Activated gamma-delta T cell treated with Interleukin-2 at 50 U/mL for 16 hours (primary cell): ENCODE measurements around the gene RNASE11.
"Not testable (repeated sequence)": the region's sequence is repeated elsewhere in the genome, so short reads cannot be mapped to it uniquely, and the experiment has no call there.

ENCODE experiments used
- DNase-seq: peaks from one replicate; pipeline ENCODE4 v3.0.0-alpha.2; 2020

Gene RNASE11

DNA sequence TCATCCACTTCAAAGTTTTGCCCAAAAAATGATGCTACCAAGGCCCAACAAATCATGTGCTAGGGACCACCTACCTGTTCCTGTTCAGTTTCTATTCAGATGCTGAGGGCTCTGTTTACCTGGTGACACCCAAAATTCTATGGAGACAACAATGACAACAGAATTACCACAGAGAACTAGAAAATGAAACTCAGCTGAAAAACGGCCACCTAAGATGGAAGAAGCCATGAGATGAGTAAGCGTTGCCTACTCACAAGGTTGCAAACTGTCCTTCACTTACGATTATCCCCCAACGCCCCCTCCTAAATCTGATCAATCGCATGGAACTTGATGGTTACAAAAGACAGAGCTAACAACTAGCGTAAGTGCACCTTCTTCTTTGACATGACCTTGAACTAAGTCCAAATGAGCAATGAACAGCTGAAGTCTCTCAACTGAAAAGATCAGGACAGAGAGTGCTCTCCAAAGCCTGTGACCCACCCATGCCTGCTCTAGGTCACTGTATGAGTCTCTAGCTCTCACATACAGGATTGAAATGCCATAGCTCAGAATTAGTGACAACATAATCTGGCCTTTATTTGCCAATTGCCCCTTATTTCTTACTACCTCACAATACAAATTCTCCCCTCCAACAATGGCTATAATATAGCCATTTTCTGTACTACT, at the start of gene RNASE11:
RNASE11 (minus strand) TSS at position 513 of the 666 bp plus-strand sequence.
- no peak for DNase-seq

DNA sequence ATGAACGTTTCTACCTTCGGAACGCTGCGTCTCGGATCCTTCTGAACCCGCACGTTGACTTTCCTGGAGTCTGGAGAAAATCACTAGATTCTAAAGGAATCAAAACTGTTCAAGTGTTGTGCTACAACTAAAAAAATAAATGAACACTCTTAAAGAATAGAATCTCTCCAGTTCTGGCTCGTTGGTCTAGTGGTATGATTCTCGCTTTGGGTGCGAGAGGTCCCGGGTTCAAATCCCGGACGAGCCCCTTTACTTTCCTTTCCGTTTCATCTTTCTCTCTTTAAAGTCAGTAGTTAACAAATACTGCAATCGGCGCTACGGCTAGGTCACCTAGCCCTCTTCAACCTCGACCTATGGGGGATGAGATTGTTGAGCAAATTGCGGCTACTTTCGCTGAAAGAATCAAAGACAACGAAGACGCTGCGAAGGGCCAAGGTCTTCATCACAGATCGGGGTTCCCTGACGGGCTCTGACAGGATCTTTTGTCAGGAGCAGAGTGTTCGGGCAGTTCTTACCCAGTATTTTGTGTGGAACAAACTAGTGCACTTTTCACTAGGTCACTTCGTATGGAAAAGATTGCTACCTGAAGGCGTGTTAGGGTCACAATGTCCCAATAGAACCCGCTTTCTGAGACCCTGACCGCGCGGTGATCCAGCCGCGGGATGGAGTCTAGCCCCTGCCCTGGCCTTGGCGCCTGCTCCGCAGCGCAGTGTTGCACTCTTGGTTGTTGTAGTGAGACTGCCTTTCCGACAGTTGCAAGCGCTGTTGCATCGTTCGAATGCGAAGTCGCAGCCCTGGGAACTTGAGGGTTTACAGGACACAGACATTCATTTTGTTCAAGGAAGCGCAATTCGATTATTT, 45.3 kb upstream of the RNASE11 start:
- no peak for DNase-seq

DNA sequence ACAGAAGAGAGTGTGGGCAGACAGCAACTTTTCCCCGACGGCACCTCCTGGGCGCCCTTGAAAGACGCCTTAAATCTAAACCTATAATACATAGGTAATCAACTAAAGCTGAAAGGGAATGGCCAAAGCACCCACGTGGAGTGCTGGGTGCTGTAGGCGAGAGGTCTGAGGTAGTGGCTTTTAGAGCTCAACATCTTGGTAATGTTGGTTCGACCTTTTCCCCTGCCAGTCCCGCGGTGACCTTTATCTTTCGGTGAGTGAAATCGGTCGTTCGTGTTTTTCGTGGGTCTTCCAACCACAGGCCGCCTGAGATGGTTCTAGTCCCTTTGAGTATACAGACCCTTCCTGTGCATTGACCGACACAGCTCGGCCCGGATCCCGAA, 44.6 kb upstream of the RNASE11 start:
- no peak for DNase-seq

DNA sequence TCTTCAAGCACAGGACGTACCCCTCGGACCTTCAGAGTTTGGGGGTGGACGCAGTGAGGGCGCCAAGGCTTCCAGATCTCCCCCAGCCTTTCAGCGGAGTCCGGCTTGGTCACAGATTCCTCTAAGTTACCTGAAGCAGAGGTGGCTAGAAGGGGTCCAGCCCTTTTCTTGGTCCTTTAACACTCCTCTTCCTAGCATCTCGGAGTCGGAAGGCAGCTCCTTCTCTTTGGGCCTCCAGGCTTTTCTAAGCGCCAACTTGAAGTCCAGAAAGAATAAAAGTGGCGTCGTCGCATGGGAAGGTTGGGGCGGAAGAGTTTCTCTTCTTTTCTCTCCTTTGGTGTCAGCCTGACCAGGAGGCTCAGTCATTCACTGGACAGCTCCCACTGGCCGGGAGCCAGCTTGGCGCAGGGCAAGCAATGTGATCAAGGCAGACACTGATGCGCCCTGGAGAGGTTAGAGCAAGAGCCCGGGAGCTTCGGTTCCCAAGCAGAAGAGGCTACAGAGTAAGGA, 44.1 kb upstream of the RNASE11 start:
- no peak for DNase-seq

DNA sequence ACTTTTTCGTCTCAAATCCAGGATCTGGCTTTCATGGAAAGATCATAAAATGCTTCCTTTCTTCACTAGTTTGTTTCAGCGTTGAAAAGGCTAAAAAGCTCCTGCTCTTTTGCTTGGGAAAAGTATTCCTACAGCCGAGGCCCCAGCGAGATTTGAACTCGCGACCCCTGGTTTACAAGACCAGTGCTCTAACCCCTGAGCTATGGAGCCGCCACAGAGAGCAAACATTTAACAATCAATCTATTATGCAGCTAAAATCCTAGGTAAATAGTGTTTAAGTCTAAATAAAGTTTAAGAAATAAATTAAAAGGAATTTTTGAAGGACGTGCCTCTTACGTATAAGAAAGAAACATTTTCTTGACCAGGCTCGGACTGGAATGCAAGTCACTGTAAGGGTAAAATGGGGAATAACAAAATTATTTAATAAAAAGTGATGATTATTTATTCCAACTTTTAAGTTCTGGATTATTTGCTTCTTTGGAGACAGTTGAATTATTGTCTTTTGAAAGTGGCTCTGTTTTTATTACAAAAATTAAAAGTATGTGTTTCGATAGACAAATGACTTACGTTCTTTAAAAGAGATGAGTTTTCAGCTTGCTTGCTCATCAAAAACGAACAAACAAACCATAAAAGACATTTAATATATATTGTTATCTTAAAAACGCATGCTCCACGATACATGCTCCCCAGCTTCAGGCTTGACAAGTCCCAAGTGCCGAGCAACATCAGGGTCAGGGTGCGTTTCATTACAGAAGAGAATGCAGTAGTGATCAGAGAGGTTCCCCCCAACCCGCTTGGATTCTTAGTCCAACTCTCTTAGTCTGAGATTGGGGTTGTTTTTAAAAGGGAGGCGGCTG, 43.5 kb upstream of the RNASE11 start:
- no peak for DNase-seq

DNA sequence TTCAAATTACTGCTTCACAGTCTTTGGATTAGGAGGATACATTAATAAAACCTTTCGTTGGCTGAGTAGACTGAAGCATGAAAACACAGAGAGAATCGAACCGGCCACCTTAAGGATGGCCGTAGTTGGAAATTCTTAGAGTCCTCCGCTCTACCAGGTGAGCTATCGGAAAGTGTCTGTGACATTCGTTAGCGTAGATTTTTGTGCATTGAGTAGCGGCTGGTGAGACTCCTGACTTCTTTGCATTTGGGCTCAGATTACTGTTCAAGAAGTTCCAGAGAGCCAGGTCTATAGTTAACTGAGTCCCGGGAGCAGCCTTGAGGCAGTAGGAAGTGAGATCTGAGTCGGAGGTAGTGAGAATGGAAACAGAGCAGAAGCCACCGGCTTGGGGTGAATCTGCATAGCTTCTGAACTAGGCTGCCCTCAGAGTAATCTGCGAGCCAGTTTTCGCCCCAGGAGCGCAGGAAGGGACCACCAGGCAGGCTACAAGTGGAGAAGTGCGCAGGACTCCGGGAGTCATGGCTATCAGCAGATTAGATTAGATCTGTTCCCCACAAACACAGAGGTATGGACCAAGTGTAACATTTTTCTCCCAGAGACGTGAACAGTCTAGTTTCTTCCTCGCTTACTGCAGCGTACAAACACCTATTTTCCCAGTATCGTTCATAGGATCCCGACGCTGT, 42.7 kb upstream of the RNASE11 start:
- DNase-seq, result no peak

DNA sequence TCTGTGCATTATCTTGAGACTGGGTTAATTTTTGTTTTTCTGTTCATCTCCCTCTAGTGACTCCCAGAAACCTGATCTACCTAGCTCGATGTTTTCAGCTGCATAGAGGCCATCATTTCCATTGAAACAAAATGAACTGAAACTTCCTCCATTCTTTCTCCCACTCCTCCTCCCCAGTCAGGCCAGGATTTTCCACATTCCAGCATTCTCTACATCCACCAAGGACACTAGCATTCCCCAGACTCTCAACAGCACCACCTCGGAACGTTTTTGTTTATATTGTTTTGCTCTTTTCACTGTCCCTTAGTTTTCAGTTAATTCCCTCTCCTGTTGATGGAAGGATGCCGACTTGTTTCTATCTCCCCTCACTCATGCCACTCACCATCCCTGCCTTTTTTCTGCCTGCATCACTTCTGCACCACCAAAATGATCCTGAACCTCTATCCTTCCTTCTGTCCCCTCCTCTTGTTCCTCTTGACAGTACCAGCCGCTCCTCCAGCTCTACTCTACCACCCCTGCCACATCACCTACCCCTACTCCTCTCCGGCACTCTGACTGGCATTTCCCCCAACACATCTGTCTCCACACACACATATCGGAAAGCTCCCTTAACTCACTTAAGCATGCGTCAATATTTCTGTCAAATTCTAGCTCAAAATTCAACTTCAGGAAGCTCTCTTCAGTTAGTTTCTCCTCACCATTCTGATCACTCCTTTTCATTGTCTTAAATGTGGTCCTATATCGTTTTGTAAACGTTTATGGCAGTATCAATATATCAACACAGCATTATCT, 40.5 kb upstream of the RNASE11 start:
- DNase-seq, result no peak

DNA sequence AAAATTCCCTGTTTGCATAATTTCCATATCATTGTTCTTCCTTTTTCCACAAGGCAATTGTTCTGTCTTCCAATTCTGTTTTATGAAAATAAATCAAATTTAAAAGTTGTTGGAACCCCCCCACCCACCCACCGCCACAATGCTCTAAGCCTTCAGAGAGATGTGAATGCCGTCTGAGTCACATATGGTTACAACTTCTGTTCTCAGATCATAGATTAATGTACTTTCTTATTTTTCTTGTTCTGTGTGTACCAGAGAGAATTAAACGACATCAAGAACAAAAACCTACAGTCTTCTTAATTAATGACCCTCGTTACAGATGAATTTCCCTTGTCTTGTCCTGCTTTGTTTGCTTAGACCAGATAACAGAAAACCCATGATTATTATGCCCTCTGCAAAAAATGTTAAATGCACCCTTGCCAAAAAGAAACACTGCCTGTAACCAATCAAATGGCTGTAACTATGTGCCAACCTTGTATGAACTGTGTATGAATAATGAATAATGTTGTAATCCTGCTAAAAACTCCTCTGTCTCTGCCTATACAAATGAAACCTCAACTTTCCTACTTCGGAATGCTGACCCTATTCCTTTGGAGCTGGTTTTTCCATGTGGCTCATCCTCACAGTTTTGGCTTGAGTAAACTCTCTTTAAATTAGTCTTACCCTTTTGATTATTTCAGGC, 39.7 kb upstream of the RNASE11 start:
- no peak for DNase-seq

DNA sequence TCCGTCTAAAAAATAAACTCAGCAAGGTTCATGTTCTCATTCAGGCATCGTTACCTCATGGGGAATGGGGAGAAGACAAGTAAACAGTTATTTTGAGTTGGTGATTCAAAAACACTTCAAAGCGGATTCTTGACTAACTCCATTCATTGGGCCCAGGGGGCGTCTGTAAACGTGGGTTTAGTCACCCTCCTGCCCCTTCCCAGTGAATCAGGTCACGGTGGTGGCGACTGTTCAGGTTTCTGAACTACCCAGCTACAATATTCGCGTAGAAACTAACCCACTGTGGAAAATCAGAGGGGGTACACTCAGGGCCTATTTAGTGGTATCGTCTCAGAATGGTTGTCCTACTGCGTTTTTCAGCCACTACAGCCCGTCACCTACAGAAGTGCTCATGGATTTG, 38.5 kb upstream of the RNASE11 start:
- DNase-seq, result no peak

DNA sequence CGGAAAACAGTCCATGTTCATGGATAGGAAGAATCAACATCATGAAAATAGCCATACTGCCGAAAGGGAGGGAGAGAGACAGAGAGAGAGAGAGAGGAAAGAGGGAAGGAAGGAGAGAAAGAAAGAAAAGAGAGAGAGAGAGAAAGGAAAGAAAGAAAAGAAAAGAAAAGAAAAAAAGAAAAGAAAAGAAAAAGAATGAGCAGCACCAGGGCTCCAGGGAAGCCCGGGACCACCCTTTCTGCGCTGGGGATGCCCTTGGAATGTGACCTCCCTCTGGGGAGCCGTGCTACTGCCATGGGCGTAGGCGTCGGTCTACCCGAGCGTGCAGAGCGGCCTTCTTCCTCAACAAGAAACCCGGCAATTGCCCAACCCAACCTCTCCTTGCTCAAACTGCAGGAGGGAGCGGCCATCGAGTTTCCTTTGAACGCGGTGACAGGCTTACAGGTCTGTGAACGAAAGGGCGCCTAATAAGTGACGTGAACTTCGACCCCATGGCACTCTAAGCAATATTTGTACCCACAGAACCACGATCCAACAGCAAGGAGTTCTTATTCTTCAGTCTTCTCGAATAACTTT, 36.8 kb upstream of the RNASE11 start:
- DNase-seq, result peak; percentile 38

DNA sequence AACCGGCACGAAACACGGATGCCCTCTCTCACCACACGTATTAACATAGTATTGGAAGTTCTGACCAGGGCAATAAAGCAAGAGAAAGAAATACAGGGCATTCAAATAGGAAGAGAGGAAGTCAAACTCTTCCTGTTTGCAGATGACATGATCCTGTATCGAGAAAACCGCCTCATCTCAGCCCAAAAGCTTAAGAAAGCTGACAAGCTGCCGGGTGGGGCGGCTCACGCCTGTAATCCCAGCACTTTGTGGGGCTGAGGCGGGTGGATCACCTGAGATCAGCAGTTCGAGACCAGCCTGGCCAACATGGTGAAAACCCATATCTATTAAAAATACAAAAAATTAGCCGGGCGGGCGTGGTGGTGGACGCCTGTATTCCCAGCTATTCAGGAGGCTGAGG, 36.0 kb upstream of the RNASE11 start:
- no peak for DNase-seq

DNA sequence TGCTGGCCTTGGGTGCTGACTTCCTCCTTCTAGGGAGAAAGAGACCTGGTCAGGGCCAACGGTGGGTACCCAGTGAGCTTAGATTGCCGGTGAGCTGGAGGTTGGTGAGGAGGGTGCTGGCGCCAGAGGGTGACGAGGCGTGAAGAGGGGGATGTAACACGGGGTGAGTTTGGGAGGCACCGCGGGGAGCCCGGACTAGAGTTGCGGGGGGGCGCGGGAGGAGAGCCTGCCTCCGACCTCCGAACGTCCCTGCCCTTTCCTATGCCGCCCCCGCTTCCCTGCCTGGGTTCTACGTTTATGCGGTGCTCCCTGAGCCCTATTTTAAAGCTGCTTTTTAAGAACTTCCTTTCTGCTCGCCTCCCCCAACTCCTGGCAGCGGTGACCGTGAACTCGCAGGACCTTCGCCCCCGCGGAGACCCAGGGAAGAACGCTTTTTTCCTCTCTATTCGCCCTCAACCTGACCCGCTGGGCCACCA, 35.1 kb upstream of the RNASE11 start:
- DNase-seq, result no peak

DNA sequence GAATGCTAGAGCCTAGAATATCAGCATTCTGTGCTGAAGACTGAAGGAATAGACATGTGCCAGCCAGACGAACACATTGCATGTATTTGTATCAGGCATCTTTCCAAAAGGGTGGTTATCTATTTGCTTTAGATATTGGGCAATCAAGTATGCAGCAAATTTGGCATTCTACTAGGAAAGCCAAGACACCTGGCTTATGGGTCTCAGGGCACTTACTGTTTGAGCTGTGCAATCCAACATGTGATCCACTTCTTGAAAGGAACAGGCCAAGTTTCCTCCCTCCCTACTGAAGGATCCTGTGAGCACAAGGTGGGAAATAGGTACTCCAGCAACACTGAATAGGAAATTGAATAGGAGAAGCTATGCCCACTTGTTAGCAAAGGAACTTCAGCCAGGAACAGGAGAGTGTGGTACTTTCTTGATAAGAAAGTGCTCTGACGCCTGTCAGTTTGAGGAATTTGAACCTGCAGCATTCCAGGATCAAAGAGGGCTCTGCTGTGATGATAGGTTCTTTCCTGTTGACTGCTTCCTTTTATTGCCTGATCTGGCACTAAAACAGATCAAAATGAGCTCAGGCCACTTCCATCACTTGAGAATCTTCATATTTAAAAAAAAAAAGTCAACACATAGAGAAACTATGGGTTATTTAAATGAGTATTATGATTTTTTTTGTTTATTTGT, 33.1 kb upstream of the RNASE11 start:
- DNase-seq, result no peak

DNA sequence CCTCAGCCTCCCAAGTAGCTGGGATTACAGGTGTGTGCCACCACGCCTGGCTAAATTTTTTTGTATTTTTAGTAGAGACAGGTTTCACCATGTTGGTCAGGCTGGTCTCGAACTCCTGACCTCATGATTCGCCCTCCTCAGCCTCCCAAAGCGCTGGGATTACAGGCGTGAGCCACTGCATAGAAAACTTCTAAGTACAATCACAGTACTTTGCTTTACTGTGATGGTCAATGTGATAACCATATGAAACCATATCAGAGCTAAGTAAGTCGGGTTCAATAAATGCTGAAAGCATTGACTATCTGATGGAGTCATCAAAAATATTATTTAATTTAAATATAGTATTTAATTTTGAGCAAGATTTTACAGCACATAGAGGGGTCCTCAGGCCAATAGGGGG, 31.9 kb upstream of the RNASE11 start:
- not testable (repeated sequence) for DNase-seq

DNA sequence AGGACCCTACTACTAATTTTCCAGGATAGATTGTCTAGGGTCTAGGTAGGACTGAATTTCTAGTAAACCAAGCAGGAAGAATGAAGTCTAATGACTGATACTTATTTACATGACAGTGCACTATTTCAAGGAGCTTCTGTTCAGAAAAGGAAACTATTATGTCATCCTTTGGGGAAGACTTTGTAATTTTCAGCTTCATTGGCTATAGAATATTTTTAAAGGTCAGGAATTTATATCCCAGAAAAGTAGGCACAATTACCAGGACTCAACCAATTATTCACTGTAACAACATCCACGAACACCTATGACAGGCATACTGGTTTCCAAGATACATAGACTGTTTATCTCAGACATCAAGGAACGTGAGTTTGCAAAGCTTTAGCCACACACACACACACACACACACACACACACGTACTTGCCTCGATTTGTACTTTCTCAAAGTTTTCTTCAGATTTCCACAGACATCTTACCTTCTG, 30.5 kb upstream of the RNASE11 start:
- DNase-seq, result no peak

DNA sequence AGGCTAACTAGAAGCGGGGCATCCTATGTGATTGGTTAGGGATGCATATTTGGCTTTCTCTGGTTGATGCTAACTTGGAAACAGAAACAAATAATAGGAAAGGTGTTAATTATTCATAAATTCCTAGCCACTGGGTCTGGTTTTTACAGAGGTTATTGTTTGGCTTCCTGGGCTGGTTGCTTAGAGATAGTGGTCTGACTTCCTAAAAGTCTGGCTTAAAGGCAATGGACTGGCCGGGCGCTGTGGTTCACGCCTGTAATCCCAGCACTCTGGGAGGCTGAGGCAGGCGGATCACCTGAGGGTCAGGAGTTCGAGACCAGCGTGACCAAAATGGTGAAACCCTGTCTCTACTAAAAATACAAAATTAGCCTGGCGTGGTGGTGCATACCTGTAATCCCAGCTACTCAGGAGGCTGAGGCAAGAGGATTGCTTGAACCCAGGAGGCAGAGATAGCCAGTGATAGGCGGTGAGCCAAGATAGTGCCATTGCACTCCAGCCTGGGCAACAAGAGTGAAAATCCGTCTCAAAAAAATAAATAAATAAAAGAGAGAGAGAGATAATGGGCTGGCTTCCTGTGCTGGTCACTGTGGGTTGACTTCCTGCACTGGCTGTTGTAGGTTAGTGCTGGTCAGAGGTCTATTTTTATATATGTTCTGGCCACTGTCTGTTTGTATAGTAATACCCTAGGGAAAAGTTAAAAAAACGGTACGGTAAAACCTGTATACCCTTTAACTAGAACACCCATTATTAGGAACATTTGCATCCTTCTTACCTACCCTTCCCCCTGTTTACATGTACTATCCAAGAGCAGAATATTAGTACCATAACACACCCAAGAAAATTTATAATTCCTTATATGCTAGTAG, 29.6 kb upstream of the RNASE11 start:
- DNase-seq, result no peak

DNA sequence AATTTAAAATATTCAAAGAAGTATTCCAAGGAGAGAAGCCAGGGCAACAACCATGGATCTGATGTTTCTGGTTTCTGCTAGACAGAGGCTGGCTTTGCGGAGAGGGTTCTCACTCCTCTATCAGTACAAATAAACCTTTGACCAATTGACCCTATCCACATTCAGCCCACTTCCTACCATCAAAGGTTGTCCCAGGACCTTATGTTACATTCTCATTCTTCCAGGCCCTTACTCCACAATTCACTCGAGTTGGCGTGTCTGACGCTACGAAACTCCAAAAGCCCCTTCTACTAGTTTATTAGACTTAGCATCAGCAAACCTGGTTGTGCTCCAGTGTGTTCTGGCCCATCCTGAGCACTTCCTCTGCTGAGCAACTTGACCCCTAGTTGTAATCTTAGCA, 28.2 kb upstream of the RNASE11 start:
- no peak for DNase-seq

DNA sequence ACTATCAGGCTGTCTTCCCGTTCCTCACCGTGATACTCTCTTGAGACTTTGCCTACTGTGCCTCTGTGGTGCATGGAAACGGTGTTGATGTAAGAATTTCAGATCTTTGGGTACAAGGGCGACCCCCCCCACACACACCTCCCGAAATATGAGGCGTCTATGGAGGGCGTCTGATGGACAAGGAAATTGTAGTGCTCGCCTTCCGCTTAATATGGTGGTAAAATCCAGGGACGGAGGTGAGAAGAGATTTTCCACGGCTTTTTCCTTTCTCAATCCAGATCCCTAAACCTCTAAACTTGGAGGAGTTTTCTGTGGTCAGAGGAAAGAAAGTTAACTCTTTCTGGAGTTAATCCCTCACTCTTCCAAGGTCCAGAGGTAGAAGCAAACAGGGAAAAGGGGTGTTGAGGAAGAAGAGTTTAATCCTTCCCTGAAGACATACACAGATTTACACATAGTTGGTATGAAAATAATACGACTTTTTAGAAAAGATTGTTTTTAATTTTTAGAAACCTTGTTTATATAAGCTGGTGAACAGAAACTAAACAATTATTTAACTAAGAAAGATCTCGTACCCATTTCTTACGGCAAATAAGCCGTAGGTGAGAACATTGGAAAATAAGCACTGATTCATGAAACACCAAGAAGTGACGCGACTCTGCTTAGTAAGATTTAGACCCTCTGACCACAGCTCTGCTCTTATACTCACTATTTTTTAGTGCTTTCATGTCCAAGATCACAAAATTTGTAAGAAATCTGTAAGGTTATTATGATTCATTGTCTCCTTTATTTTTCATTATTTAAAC, 26.4 kb upstream of the RNASE11 start:
- no peak for DNase-seq
